Activated naive CD4-positive, alpha-beta T cell treated with anti-CD3 and anti-CD28 coated beads, Interleukin-2, amount 50 U/mL, for 72 hours (primary cell): Measurements from ENCODE around the gene IL17RD. TPM values are rescaled to one million over a fixed set of nuclear protein-coding genes. Genes with fewer than 3 reads are reported as not detected.

Source experiments
- ATAC-seq, 2 donors: fragments of 150-1000 bp; cut with Tn5 transposase; 2 replicates each; pipeline ENCODE4 v1.10.0; 2021; ENCODE audit warnings: mild to moderate bottlenecking in 2 of 2, moderate library complexity in 2 of 2
- DNase-seq, 2 donors: peaks; one replicate each; pipeline ENCODE4 v3.0.0; 2021 to 2022; ENCODE audit warnings: low spot score in 2 of 2
- H3K27ac Mint-ChIP-seq, 2 donors: one replicate each; pipeline ENCODE4 v1.8.0; 2022; ENCODE audit warnings: mild to moderate bottlenecking in 2 of 2, mixed read lengths in 2 of 2
- H3K36me3 Mint-ChIP-seq, 2 donors: one replicate each; pipeline ENCODE4 v1.8.0; 2022; ENCODE audit warnings: mixed read lengths in 2 of 2
- H3K9me3 Mint-ChIP-seq, 2 donors: one replicate each; pipeline ENCODE4 v1.8.0; 2022; ENCODE audit warnings: mixed read lengths in 2 of 2
- total RNA-seq, 2 donors: library from RNA; stranded (reverse); gene quantifications; one replicate each; pipeline ENCODE4 v1.2.3, GENCODE V29; 2022

Gene IL17RD
- total RNA-seq, 2 donors from 2014 or later = 0.04 TPM; not detected in 1

DNA sequence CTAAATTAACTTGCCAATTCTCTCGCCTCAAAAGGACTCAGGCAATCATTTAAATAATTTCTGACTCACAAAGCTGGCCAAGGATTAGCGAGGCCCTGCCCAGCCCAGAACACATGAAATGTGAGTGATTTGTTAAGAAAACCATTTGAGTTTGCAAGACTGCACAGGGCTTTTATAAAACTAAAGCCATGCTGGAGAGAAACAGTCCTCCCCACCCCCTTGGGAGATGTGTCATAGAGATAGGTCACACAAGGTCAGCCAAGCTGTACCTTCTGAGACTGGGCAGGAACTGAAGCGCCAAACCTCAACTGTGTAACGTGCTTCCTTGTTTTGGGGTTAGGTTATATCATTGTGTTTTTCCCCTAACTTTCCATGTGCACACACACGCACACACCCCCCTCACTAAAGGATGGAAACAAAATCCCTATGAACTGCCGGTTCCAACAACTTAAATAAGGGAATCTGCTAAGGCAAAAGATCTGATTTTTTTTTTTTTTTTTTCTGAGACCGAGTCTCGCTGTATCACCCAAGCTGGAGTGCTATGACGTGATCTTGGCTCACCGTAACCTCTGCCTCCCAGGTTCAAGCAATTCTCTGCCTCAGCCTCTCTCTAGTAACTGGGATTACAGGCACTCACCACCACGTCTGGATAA is 96.6 kb downstream of the IL17RD start:
- ATAC-seq = peak; percentile 52 to 71
- H3K9me3 Mint-ChIP-seq = no peaks in the 10 kb centered on the region
- H3K36me3 Mint-ChIP-seq = no peaks in the 10 kb centered on the region
- no peak overlapping the region for H3K27ac Mint-ChIP-seq
- DNase-seq = no peak

DNA sequence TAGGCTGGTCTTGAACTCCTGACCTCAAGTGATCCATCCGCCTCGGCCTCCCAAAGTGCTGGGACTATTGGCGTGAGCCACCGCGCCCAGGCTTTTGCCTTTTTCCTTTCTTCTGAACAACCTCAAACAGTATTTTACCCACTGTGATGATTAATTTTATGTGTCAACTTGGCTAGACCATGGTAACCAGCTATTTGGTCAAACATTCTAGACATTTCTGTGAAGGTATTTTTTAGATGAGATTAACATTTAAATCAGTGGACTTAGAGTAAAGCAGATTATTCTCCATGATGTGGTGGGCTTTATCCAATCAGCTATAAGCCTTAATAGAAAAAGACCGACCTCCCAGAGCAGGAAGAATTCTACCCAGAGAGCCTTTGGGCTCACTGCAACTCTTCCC is 98.7 kb downstream of the IL17RD start:
- Mint-ChIP-seq H3K27ac (no peak overlapping the region), H3K36me3 (no peaks in the 10 kb centered on the region), H3K9me3 (no peaks in the 10 kb centered on the region)
- ATAC-seq (no peak), DNase-seq (no peak)

DNA sequence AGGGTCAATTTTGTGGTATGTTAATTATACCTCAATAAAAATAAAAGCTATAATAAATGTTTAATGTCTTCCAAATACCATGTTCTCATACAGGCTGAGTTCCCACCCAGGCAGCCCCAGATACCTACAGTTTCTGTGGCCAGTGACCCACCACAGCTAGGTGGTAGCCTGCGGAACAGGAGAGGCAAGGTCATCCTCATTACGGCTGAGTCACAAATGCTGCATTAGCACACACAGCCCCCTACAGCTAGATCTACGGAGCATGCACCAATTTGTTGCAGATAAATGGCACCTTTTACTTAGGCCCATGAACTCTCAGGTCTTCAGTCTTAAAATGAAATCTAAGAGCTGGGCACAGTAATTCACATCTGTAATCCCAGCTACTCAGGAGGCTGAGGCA is 99.6 kb downstream of the IL17RD start:
- ATAC-seq (no peak), DNase-seq (no peak)
- no peak overlapping the region for H3K27ac Mint-ChIP-seq

DNA sequence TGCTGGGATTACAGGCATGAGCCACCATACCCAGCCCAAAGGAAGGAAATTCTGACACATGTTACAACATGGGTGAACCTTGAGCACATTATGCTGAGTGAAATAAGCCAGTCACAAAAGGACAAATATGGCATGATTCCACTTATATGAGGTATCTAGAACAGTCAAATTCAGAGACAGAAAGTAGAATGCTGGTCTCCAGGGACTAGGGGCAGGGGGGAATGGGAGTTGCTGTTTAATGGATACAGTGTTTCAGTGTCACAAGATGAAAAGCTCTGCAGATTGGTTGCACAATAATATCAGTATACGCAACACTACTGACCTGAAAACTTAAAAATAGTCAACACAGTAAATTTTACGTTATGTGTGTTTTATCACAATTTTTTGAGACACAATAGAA is 100.6 kb downstream of the IL17RD start:
- Mint-ChIP-seq H3K9me3 (no peaks in the 10 kb centered on the region), H3K36me3 (no peaks in the 10 kb centered on the region), H3K27ac (no peak overlapping the region)
- DNase-seq = no peak
- ATAC-seq = no peak

More for the DNA sequence above, 99.6 kb downstream of the IL17RD start:
- Mint-ChIP-seq H3K36me3 (no peaks in the 10 kb centered on the region), H3K9me3 (no peaks in the 10 kb centered on the region)

DNA sequence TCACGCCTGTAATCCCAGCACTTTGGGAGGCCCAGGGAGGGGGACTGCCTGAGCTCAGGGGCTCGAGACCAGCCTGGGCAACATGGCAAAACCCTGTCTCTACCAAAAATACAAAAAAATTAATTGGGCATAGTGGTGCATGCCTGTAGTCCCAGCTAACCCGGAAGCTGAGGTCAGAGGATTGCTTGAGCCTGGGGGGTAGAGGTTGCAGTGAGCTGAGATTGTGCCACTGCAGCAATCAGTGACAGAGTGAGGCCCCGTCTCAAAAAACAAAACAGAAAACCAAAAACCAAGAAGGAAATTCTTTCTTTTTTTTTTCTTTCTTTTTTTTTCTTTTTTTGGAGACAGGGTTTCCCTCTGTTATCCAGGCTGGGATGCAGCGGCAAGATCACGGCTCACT is 101.2 kb downstream of the IL17RD start:
- Mint-ChIP-seq H3K27ac (no peak overlapping the region), H3K9me3 (no peaks in the 10 kb centered on the region), H3K36me3 (no peaks in the 10 kb centered on the region)
- ATAC-seq = no peak
- no peak for DNase-seq

DNA sequence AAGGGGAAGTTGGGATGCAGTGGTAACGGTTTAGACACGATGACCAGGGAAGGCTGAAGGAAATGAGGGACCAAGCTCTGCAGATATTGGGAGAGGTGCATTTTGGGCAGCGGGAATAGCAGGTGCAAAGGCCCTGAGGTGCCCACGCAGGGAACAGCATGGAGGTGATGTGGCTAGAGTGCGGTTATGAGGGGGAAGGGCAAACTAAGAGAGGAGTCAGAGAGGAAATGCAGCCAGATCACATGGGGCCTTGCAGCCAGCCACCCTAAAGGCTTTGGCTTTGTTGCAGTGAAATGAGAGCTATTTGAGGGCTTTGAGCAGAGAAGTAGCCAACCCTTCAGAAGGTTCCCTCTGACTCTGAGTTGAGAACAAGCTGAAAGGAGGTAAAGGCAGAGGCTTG is 102.1 kb downstream of the IL17RD start:
- no peaks in the 10 kb centered on the region for H3K9me3 Mint-ChIP-seq
- no peaks in the 10 kb centered on the region for H3K36me3 Mint-ChIP-seq
- ATAC-seq (no peak), DNase-seq (no peak)
- peak overlapping the region in 1 of 2 donors; percentile 46 for H3K27ac Mint-ChIP-seq

DNA sequence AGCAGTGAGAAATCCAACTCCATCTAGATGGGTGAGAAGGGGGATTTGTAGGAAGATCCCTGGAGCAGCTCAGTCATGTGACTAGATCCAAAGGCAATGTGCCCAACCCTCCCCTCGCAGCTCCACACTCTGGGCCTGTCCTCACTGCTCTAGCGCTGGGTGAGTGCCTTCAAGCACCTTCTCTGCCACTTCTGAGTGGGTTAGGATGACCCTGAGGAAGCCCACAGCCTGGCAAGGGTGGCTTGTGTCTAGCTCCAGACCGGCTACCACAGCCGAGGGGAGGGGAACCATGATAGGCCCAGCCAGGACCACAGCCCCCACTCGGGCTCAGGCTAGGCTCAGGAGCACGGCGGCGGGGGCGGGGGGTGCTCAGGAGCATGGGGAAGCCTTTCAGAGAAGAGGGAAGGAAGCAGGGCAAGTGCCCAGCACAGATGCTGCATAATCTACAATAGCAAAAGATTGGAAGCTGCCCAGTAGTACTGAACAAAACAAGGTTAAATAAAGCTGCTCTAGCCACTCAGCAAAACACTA is 103.0 kb downstream of the IL17RD start:
- H3K36me3 Mint-ChIP-seq = no peaks in the 10 kb centered on the region
- no peak overlapping the region for H3K27ac Mint-ChIP-seq
- DNase-seq (no peak), ATAC-seq (no peak)
- no peaks in the 10 kb centered on the region for H3K9me3 Mint-ChIP-seq

DNA sequence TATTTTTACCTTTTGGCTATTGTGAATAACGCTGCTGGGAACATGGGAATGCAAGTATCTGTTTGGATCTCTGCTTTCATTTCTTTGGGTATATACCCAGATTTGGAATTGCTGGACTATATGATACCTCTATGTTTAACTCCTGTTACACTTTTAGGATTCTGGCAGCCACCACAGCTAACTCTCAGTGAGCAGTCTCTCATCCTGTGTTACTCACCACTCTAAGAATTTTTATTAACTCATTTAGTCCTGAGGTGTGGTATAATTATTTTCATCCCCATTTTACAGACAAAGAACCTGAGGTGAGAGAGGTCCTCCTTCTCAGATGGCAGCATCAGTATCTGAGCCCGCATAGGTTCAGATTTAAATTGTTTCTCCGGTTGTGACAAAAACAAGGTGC is 103.6 kb downstream of the IL17RD start:
- DNase-seq (no peak), ATAC-seq (no peak)
- Mint-ChIP-seq H3K36me3 (no peaks in the 10 kb centered on the region), H3K9me3 (no peaks in the 10 kb centered on the region), H3K27ac (no peak overlapping the region)

DNA sequence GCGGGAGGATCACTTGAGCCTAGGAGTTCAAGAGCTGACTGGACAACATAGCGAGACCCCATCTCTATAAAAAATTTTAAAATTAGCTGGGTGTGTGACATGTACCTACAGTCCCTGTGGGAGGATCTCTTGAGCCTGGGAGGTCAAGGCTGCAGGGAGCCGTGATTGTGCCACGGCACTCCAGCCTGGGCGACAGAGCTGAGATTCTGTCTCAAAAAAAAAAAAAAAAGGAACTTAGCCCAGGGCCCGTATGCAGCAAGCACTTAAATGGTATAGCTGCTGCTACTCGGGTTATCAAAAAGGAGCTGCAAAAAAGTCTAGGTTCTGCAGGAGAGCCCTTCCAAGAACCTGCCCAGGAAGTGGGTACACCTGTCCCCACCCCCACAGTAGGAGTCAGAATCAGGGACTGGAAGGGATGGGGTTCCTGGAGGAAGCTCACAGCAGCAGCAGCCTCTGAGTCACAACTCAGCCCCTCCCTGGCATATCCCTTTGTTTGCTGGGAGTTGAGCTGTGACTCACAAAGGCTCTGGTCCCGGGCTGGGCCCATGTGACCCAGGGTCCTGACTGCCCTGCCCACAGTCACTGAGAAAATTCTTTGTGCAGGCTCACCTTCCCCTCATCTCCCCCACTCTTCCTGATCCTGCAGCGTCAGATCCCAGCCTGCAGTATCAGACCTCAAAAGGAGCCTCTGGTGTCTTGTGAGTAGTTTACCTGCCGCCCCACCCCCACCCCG is 104.9 kb downstream of the IL17RD start, which contains the start of gene SPATA12:
SPATA12 (plus strand) TSS at position 576 of the 733 bp plus-strand sequence. CDS start 13,031 bp downstream, outside the sequence.
- ATAC-seq = peak; percentile 63 to 82
- no peaks in the 10 kb centered on the region for H3K36me3 Mint-ChIP-seq

DNA sequence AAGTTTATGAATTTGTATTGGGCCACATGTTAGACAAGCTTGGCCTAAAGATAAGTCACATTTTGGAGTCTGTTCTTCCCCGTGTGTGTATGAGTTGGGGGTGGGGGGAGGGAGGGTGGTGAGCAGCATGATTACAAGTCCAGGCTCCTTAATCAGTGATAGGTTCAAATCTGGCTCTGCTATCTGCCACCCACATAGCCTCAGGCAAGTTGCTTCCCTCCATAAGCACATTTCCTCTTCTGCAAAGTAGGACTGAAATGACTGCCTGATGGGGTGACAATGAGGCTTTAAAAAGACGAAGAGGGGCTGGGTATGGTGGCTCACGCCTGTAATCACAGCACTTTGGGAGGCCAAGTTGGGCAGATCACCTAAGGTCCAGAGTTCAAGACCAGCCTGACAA is 105.7 kb downstream of the IL17RD start:
- Mint-ChIP-seq H3K9me3 (no peaks in the 10 kb centered on the region), H3K36me3 (no peaks in the 10 kb centered on the region), H3K27ac (no peak overlapping the region)
- ATAC-seq (no peak), DNase-seq (no peak)

More for the DNA sequence above, 104.9 kb downstream of the IL17RD start, which contains the start of gene SPATA12:
- Mint-ChIP-seq H3K27ac (no peak within 1 kb of the TSS), H3K9me3 (no peaks in the 10 kb centered on the region)
- no peak for DNase-seq

DNA sequence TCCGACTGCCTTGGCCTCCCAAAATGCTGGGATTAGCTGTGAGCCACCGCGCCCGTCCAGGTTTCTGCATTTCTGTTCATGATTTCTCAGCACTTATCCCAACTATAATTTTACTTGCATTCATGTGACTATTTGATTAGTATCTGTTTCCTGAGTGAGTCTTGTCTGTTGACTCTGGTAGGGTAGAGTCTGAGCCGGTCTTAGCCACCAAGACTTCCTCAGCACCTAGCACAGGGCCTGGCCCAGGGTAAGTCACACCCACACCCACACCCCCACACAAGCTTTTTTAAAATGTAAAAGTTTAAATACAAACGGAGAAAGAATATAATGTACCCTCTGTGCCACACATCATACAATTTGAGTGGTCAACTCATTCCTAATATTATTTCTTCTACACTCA is 107.8 kb downstream of the IL17RD start:
- DNase-seq = no peak
- ATAC-seq = no peak
- Mint-ChIP-seq H3K36me3 (no peaks in the 10 kb centered on the region), H3K27ac (no peak overlapping the region), H3K9me3 (no peaks in the 10 kb centered on the region)

DNA sequence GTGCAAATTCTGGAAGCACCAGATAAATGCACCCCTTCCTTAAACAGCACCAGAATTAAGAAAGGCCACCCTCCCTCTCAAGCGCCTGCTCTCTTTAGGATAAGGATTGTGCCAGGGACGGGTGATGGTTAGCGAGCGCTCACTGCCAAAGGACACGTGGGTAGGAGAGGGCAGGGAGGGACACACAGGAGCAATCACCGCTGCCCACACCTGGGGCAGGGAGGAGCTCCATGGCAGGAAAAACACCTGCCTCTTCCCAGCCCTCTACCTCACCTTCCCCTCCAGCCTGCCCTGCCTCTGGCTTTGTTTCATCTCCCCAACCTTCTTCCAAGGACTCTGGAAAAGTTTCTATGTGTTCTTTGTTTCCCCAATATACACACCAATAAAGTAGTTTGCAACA is 112.0 kb downstream of the IL17RD start:
- Mint-ChIP-seq H3K36me3 (no peaks in the 10 kb centered on the region), H3K9me3 (no peaks in the 10 kb centered on the region), H3K27ac (no peak overlapping the region)
- ATAC-seq (no peak), DNase-seq (no peak)

DNA sequence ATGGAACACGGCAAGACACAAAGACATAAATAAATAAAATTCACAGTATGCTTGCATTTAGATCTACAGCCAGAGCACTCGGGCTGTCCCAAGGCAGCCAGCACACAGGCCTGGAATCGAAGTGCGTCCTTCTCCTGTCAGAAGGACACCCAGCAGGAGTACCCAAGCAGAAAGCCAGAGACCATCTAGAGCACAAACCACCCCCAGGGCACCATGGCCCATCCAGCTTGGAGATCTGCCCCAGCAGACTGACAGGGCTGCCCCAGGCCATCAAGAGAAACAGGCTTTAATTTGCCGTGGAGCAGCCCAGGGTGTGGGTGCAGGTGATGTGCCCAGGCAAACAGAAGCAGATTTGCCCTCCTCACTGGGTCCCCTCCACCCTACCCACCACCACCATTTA is 112.5 kb downstream of the IL17RD start:
- no peak overlapping the region for H3K27ac Mint-ChIP-seq
- no peaks in the 10 kb centered on the region for H3K36me3 Mint-ChIP-seq
- no peak for DNase-seq
- no peaks in the 10 kb centered on the region for H3K9me3 Mint-ChIP-seq
- ATAC-seq = no peak

DNA sequence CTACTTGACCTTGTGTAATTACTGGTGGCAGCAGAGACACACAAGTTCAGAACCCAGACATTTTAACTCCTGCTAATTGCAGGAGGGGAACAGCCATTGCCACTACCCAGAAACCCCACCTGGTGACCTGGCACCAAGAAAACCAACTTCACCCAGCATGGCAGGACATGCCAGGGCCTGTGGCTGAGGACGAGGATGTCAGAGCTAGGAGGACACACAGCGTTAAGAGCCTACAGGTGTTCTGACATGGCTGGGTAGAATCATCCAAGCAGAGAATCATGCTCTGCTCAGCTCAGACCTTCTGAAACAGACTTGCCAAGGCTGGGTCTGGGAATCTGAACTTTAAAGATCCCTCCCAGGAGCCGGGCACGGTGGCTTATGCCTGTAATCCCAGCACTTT is 116.4 kb downstream of the IL17RD start:
- ATAC-seq = no peak
- no peak for DNase-seq
- Mint-ChIP-seq H3K27ac (no peak overlapping the region), H3K9me3 (no peaks in the 10 kb centered on the region), H3K36me3 (no peaks in the 10 kb centered on the region)

DNA sequence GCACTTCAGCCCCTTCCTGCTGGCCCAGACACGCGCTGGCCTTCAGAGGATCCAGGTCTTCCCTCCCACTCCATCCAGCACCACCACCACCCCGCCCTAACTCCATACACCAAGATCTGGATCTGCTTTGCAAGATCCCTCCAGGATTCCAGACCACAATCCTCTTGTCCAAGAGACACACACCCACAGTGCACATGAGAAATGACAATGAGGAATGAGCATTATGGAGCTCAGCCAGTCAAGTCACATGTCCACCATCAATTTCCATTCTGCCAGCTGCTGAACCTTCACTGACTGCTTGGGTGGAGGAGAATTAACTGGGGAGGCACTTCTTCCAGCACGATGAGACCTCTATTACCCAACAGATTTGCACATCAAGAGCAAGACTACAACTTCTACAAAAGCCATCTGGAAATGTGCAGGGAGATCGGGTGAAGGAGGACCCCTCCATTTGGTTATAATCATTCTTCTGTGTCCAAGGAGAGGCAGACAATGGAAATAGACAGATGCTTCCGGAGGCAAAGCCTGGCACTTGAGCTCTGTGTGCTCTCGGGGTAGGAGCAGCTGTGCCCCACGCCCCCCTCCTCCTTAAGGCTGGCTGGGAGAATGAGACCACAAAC is 117.0 kb downstream of the IL17RD start:
- no peak for ATAC-seq
- no peak overlapping the region for H3K27ac Mint-ChIP-seq
- DNase-seq = no peak
- no peaks in the 10 kb centered on the region for H3K36me3 Mint-ChIP-seq
- H3K9me3 Mint-ChIP-seq = no peaks in the 10 kb centered on the region

DNA sequence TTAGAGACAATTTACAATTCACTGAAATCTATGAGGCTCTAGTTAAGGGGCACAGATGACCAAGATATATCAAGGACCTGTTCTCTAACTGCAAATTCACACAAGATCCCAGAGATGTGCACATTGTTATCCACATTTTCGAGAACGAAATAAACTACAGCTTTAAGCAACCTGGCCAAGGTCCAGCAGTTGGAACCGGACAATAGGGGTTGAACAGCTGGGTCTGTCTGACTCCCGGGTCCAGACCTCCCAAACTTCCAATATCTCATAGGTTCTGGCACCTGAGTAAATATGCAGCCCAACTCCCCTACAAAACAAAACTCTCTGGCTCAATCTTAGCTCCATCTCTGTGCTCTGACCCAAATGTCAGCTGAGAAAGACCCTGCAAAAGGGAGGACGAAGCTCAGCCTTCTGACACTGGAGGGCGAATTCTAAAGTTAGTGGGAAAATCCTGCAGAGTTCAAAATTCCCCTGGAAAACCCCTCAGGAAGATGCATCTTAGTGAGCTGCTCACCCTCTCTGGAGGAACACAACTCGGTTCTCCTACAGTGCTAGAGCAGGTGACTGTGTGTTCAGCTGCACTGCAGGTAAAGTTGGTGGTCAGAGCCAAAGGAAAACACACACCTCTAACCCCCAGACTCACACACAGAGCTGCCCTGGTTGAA is 118.9 kb downstream of the IL17RD start:
- ATAC-seq = no peak
- no peak for DNase-seq
- Mint-ChIP-seq H3K36me3 (no peaks in the 10 kb centered on the region), H3K9me3 (no peaks in the 10 kb centered on the region), H3K27ac (no peak overlapping the region)

DNA sequence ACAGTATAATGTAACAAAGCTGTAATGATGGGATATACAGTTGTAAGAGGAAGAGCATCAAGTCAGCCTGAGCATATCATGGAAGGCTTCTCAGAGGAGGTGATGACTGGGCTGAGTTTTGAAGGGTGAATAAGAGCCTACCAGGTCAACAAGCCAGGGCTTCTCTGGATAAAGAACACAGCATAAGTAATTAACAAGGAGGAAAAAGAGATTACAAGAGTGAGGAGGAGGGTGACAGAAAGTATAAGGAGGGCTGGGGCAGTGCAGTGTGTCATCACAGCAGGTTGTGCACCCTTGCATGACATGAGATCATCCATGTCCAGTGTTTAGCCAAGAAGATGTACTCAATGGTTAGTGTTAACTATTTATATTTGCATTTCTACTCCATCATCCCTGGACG is 121.6 kb downstream of the IL17RD start:
- no peaks in the 10 kb centered on the region for H3K36me3 Mint-ChIP-seq
- DNase-seq (no peak), ATAC-seq (no peak)
- no peaks in the 10 kb centered on the region for H3K9me3 Mint-ChIP-seq
- H3K27ac Mint-ChIP-seq = no peak overlapping the region
